HEK293 (cell line): ENCODE measurements around the gene AARS2.
A peak's percentile ranks its signal among the peaks of the same experiment; 100 is the strongest.

Source experiments
- BCL11B ChIP-seq: fragments of 450-650 bp; formaldehyde crosslinking; IDR thresholded peaks from 2 replicates; pipeline ENCODE4 v1.5.1; 2016; ENCODE audit warnings: low read depth, missing biosample characterization, missing genetic modification characterization
- GLIS2 ChIP-seq: fragments of 450-650 bp; formaldehyde crosslinking; IDR thresholded peaks from 2 replicates; pipeline ENCODE4 v1.5.1; 2016; ENCODE audit warnings: missing biosample characterization, missing genetic modification characterization
- SETDB1 ChIP-seq: IDR thresholded peaks from one replicate; pipeline ENCODE4 v1.6.1; 2017; ENCODE audit warnings: mild to moderate bottlenecking, low read length, moderate library complexity, mixed read lengths; ENCODE audit not compliant: insufficient read length
- ZFP3 ChIP-seq: fragments of 450-650 bp; formaldehyde crosslinking; IDR thresholded peaks from 2 replicates; pipeline ENCODE4 v1.5.1; 2016; ENCODE audit warnings: low read depth, missing biosample characterization, missing genetic modification characterization
- ZNF133 ChIP-seq: fragments of 450-650 bp; formaldehyde crosslinking; IDR thresholded peaks from 2 replicates; pipeline ENCODE4 v1.5.1; 2016; ENCODE audit warnings: missing biosample characterization, missing genetic modification characterization
- ZNF223 ChIP-seq: fragments of 450-650 bp; formaldehyde crosslinking; IDR thresholded peaks from 2 replicates; pipeline ENCODE4 v1.5.1; 2016; ENCODE audit warnings: missing biosample characterization, missing genetic modification characterization
- ZNF311 ChIP-seq: fragments of 450-650 bp; formaldehyde crosslinking; IDR thresholded peaks from 2 replicates; pipeline ENCODE4 v1.5.1; 2017; ENCODE audit warnings: missing biosample characterization, missing genetic modification characterization, borderline replicate concordance
- ZNF513 ChIP-seq: fragments of 450-650 bp; IDR thresholded peaks from 2 replicates; pipeline ENCODE4 v1.5.1; 2018; ENCODE audit warnings: missing biosample characterization, missing genetic modification characterization
- ZNF610 ChIP-seq: fragments of 450-650 bp; formaldehyde crosslinking; IDR thresholded peaks from 2 replicates; pipeline ENCODE4 v1.5.1; 2016; ENCODE audit warnings: missing biosample characterization, missing genetic modification characterization, borderline replicate concordance
- ZNF629 ChIP-seq: fragments of 450-650 bp; formaldehyde crosslinking; IDR thresholded peaks from 2 replicates; pipeline ENCODE4 v1.5.1; 2017; ENCODE audit warnings: missing biosample characterization, missing genetic modification characterization
- ZNF768 ChIP-seq: fragments of 450-650 bp; formaldehyde crosslinking; IDR thresholded peaks from 2 replicates; pipeline ENCODE4 v1.5.1; 2018; ENCODE audit warnings: missing biosample characterization, mild to moderate bottlenecking, missing genetic modification characterization

Gene AARS2

GRCh38 chr6:44250067-44250717 is 63.0 kb downstream of the AARS2 start (continued):
- TF ChIP-seq ZNF629 (tag by site-specific recombination): peak; percentile 73
- TF ChIP-seq ZNF133 (tag by site-specific recombination): no peak
- TF ChIP-seq GLIS2 (tag by site-specific recombination): no peak
- TF ChIP-seq ZNF610 (tag by site-specific recombination): no peak
- TF ChIP-seq ZFP3 (tag by site-specific recombination): no peak
- TF ChIP-seq ZNF311 (tag by site-specific recombination): no peak
- TF ChIP-seq BCL11B (tag by site-specific recombination): no peak
- TF ChIP-seq SETDB1: no peak
- TF ChIP-seq ZNF768 (tag by site-specific recombination): no peak
- TF ChIP-seq ZNF513 (tag by site-specific recombination): peak; percentile 75
- no peak for TF ChIP-seq ZNF223 (tag by site-specific recombination)
